Fibroblast of skin of back (primary cell): Measurements from ENCODE around the gene ADK.
A peak's percentile ranks its signal among the peaks of the same experiment; 100 is the strongest.
"Not testable (repeated sequence)": the region's sequence is repeated elsewhere in the genome, so short reads cannot be mapped to it uniquely, and the experiment has no call there.

Experiments
- DNase-seq: peaks from one replicate; pipeline ENCODE4 v3.0.0-alpha.2; 2013

Gene ADK

GRCh38 chr10:74432841-74433594 is 282.0 kb downstream of the ADK start:
- DNase-seq: peak; percentile 74

DNA sequence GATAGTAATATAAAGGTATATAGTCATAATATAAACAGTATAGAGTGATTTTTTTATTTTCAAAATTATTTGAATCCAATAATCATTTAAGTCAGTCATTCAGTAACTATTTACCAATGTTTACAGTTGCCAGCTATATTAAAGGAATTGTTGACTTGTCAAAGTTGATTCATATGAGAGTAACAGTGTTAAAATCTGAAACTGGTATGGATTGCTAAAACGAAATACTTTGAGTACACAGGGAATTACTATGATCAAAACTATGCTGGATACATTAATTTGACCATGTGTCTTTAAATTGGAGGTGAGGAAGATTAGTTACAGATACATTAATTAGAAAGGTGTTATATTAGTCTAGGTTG is 282.6 kb downstream of the ADK start:
- no peak for DNase-seq

- peak; percentile 44 for DNase-seq
Observed at GRCh38 chr10:74433993-74434392, 283.0 kb downstream of the ADK start.

DNA sequence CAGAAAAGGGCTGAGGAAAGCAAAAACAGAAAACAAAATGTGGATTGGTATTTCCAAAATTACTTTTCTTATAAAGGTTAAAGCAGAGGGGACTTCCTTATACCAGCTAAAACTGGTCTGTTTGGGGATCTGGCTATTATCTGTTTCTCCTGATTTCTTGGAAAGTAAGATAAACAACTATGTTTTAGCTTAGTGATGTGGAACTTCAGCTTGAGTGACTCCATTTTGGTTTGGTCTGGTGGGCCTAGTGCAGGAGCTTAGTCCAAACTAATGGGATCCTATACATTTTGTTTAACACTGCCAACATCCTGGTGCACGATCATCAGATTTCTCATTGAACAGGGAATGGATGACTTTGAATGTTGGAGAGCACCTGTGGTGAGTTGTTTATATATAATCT is 283.5 kb downstream of the ADK start:
- no peak for DNase-seq

- DNase-seq: no peak
Observed at GRCh38 chr10:74436523-74437170, 285.6 kb downstream of the ADK start.

DNA sequence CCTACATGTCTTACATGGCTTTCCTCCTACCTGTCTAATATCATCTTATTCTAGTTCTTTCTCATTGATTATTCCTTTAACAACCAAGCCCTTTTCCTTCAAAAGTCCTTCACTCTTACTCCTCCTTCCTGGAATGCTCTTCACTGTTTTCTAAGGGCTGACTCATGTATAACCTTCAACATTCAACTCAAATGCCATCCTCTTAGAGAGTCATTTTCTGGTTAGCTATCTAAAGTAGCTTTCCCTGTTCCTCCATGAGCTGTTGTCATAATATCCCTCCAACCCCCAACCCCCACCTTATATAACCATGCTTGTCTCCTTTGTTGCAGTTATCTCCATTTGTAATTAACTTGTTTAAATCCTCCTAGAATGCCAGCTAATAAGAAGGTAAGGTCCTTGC is 286.8 kb downstream of the ADK start:
- DNase-seq: peak; percentile 86

DNA sequence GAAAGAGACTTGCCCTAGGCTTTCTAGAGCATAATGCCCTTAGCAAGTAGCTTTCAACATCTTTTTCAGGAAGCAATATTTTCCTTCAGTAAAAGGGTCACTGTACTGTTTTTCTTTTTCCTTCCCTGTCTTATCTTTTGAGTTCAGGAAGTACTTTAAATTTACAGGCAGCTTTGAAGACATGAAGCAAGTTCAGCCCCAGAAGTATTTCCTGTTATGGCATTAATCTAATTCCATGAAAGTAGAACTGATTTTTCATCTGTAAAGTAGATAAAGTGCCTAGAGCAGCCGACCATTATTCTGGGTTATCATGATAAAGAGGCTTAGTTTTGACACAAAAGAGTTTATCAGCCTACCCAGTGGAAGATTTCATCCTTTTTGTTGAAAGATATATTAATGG is 288.2 kb downstream of the ADK start:
- no peak for DNase-seq

DNA sequence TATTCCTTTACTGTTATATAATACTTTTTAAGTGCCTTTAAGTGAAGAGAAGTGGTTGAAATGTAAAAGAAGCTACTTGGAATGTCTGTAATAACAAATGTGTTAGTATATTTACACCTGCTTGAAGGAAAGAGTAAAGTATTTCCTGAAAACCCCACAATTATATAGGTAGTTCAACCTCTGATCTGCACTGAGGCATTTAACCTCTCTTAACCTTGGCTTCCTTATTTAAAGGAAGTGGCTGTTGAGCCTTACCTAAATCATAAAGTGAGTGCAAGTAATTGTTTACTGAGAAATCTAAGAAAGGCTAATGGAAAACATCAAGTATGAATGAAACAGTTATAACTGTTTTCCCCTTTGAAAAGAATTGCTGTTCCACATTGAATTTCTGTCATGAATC is 294.5 kb downstream of the ADK start:
- no peak for DNase-seq

DNA sequence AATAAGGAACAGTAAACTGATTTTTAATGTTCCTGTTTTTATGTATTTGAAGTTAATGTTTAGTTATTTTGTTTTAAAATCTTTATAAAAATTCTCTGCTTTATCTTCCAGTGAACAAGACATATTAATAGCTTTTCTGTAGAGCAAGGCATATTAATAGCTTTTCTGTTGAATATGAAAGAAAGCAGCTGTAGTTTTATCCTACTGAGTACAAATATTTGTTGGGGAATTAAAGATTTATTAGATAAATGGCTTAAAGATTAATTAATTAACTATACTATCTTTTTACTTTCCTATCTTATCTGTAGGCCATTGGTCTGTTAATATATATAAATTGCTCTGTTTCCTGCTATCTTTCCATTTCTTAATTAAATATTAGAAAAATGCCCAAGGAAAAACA is 299.6 kb downstream of the ADK start:
- DNase-seq: no peak

DNA sequence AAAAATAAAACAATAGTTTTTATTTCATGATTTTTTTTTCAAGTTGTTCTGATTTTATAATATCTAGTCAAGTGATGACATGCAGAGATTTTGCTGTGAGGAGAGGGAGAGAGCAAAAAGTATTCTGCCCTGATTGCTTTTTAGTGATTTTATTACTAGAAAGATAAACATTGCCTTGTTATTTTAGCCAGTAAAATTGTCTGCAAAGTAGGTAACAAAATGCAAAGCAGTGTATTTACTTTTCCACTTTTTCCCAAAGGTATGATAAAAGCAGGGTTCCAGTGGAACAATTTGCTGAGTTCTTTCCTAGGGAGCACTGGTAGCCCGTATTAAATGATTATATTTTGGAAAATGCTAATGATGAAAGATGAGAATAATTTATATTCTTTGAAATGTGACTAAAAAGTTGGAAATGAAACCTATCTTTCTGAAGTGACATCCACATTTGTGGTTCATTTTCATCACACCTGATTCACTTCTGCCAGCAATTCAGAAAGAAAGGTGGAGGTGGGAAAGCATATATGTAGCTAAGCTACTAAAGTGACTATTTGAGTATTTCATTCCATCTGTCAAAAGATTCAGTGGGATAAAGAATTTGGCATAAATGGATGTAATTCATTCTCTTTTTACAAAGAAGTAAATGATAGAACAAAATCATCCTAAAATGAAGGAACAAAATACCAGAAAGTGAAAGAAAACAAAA is 300.3 kb downstream of the ADK start:
- DNase-seq: no peak

DNA sequence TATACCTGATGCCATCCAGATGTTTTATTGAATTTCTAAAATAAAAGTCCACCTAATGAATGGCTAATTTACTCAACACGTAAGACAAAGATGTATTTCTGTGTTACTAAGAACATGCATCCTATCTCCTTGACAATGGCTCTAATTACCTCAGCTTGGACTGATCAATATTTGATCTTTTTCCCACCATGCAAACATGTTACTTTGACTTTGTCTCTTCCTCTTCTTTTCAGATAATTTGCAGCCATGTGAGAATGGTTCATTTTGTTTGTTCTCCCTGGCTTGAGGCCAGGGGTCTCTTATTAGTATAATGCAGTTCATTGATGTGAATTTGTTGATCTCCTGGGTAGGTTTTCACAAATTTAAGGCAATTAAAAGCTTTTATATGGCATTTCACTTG is 302.1 kb downstream of the ADK start:
- no peak for DNase-seq

DNA sequence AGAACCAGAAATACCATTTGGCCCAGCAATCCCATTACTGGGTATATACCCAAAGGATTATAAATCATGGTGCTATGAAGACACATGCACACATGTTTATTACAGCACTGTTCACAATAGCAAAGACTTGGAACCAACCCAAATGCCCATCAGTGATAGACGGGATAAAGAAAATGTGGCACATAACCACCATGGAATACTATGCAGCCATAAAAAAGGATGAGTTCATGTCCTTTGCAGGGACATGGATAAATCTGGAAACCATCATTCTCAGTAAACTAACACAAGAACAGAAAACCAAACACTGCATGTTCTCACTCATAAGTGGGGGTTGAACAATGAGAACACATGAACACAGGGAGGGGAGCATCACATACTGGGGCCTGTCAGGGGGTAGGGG is 306.5 kb downstream of the ADK start:
- DNase-seq: not testable (repeated sequence)

GRCh38 chr10:74460812-74461211 is 309.8 kb downstream of the ADK start:
- peak; percentile 24 for DNase-seq

GRCh38 chr10:74474022-74474713 is 323.1 kb downstream of the ADK start:
- DNase-seq: no peak

- not testable (repeated sequence) for DNase-seq
Observed at GRCh38 chr10:74476162-74476706, 325.2 kb downstream of the ADK start.

DNA sequence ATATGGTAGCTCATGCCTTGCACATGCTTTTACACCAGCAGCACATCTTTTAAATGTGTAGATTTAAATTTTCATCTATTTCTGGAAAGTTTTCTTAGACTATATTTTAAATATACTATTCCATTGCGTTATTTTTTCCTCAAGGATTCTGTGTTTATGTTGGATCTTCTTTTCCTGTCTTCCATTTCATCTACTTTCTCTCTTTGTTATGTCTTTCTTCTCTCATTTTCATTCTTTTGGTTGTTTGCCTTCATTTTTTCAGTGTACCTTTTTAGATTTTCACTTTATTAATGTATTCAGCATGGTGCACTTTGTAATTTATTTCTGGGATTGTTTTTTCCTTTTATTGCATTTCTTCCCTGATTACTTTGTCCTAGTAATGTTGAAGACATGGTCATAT is 329.8 kb downstream of the ADK start:
- no peak for DNase-seq

DNA sequence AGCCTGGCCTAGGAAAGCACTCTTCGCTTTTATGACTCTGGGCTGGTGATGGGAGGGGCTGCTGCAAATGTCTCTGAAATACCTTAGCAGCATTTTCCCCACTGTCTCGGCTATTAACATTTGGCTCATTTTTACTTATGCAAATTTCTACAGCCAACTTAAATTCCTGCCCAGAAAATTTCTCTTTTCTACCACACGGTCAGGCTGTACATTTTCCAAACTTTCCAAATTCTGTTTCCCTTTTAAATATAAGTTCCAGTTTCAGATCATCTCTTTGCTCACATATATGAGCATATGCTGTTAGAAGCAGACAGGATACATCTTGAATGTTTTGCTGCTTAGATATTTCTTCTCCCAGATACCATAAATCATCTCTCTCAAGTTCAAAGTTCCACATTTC is 332.3 kb downstream of the ADK start:
- no peak for DNase-seq

DNA sequence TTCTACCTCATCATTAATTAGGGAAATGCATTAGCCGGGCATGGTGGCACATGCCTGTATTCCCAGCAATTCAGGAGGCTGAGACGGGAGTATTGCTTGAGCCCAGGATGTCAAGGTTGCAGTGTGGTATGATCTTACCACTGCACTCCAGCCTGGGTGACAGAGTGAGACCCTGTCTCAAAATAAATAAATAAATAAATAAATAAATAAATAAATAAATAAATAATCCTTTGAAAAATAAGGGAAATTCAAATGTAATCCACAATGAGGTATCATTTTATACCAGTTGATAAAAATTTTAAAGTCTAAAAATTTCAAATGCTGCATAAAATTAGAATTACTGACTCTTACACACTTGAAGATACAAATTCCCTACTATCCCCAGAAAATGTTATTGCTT is 334.3 kb downstream of the ADK start:
- no peak for DNase-seq

DNA sequence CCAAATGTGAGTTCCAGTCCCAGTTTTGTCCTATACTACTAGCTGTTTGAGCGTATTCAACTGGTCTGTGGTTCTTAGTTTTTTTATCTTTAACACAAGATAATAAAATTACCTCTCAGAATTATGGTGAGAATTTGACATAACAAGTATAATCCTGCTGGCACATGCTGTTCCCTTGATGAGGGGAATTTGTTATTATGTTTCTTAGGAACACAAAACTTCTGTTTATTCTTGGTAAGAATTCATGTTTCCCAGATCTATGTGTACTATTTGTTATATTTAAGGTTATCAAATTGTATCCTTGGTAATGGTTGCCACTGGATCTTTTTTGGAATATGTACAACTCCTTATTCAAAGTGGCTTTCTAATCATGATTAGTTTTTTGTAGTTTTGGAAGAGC is 335.6 kb downstream of the ADK start:
- no peak for DNase-seq

GRCh38 chr10:74488907-74489306 is 337.9 kb downstream of the ADK start:
- no peak for DNase-seq

DNA sequence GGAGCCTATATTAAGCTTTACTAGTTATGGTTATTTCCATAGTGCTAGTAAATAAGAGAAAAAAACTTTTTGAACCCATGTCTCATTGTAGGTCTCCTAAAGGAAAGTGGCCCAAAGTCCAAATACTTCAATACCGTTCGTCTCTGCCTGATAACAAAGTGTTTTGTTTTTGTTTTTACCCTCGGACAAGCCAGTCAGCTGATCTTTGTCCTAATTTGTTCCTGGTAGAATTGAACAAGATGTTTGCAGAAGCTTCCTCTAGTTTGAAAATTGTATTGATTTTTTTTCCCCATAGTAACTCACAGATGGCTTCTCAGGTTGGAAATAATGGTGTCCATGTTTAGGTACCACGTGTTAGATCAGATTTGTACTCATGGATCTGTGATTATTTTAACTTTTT is 339.5 kb downstream of the ADK start:
- no peak for DNase-seq

GRCh38 chr10:74491014-74491413 is 340.0 kb downstream of the ADK start:
- no peak for DNase-seq

DNA sequence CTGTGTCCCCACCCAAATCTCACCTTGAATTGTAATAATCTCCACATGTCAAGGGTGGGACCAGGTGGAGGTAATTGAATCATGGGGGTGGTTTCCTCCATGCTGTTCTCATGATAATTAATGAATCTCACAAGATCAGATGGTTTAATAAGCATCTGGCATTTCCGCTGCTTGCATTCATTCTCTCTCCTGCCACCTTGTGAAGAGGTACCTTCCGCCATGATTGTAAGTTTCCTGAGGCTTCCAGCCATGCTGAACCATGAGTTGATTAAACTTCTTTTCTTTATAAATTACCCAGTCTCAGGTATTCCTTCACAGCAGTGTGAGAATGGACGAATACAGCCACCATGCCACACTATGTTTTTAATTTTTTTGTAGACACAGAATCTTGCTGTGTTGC is 345.3 kb downstream of the ADK start:
- DNase-seq: not testable (repeated sequence)
